GM18508 (cell line): ENCODE measurements around the gene CCDC88B.
"Not testable (repeated sequence)": the region's sequence is repeated elsewhere in the genome, so short reads cannot be mapped to it uniquely, and the experiment has no call there.

ENCODE experiments used
- ATAC-seq: cut with Tn5 transposase; IDR thresholded peaks from one replicate; pipeline ENCODE4 v1.9.1; 2021; ENCODE audit warnings: moderate number of reproducible peaks; ENCODE audit not compliant: insufficient read depth, unreplicated experiment

The CCDC88B gene

DNA sequence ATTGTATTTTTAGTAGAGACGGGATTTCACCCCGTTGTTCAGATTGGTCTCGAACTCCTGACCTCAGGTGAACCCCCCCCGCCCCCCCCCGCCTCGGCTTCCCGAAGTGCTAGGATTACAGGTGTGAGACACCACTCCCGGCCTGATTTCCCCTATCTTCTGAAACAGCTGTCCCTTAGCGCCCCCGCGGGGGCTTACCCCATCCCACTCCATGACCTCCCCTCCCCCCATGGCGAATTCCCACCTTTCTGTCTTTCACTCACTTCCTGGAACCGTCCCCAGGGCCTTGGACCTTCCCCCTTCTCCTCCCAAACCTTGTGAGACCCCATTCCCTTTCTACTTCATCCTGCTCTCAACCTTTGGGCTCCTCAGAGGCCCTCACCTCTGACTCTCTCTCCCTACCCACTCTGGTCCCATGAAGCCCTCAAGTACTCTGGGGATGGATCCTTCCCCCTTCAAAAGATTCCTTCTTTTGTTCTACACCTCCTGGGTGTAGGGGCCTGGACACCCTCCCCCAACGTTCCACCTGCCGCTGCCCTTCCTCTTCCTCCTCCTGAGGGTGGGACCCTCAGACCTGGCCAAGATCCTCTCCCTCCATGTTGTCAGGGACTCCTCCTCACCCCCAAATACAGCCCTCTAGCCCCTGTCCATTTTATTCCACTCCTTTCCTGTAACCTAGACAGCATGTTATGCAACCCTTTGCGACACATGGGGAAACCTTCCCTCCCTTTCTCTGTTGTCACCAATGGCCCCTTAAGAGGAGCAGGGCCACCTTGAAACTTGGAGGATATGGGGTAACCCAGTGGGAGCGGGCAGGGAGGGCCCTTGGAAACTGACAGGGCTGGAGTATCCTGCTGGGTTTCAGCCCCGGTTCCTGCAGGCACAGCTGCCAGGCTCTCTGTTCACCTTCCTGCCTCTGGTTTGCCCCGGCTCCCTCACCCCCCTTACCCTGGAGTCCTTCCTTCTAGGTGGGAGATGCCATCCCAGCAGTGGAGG, 20.9 kb upstream of the CCDC88B start:
- no peak for ATAC-seq

GRCh38 chr11:64320556-64320955, 19.4 kb upstream of the CCDC88B start:
- no peak for ATAC-seq

GRCh38 chr11:64321026-64321425, 19.0 kb upstream of the CCDC88B start:
- ATAC-seq: no peak

DNA sequence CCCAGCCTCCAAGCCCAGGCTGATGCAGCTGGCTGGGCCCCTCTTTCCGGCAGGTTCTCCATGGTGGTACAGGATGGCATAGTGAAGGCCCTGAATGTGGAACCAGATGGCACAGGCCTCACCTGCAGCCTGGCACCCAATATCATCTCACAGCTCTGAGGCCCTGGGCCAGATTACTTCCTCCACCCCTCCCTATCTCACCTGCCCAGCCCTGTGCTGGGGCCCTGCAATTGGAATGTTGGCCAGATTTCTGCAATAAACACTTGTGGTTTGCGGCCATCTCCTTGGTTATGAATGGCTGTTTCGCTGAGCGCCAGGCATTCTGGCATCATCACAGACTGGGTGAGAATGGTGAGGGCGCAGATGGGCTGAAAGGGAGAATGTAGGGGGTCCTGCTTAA, 18.5 kb upstream of the CCDC88B start:
- no peak for ATAC-seq

DNA sequence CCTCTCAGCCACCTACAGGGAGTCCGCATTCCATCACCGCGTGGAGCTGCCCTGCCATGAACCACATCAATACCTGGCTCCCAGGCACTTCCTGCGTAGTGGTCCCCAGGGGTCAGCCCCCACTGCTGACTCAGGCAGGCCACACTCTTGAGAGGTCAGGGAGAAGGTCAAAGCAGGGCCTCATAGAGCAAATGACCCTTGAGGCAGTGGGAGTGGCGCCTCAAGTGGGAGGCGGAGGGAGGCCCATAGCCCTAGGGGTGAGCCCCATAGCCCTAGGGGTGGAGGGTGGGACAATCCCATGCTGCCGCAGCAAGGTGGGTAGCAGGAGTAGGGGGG, 17.1 kb upstream of the CCDC88B start:
- no peak for ATAC-seq

GRCh38 chr11:64323373-64323772, 16.6 kb upstream of the CCDC88B start:
- ATAC-seq: no peak

- ATAC-seq: not testable (repeated sequence)
Observed at GRCh38 chr11:64323984-64324383, 16.0 kb upstream of the CCDC88B start.

DNA sequence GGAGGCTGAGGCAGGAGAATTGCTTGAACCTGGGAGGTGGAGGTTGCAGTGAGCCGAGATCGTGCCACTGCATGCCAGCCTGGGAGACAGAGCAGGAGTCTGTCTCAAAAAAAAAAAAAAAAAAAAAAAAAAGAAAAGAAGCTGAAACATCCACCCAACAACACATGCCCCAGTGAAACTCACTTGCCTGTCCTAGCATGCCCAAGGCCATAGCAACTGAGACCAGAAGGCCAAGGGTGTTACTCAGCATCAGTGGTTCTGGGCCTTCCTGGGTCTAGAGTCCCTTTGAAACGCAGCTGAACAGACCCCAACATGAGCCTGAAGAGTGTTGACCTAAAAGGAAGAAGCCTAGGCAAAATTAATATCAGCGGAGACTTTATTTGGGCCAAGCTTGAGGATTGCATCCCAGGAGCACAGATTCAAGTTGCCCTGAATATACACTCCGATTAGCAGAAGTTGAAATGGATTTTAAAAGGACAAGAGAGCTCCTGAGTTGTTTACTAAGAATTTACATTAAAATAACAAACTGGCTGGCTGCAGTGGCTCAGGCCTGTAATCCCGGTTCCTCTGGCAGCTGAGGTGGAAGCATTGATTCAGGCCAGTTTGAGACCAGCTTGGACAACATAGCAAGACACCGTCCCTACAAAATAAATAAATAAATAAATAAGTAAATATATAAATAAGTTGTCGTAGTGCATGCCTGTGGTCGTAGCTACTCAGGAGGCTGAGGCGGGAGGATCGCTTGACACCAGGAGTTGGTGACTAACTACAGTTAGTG, 15.1 kb upstream of the CCDC88B start:
- ATAC-seq: no peak

- no peak for ATAC-seq
Observed at GRCh38 chr11:64327375-64327774, 12.6 kb upstream of the CCDC88B start.

- no peak for ATAC-seq
Observed at GRCh38 chr11:64327993-64328392, 12.0 kb upstream of the CCDC88B start.

DNA sequence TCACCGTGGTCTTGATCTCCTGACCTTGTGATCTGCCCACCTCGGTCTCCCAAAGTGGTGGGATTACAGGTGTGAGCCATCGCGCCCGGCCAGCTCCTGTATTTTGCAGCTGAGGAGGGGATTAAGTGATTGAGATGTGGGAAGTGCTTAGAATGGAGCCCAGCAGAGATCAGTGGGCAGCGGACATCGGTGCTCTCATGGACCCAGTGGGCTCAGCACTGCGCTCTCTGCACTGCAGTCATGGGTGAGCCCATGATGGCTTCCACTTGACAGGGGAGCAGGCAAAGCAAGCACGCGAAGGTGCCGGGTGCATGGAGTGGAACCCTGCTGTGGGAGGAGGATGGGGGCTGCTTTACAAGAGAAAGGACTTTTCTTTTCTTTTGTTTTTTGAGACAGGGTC, 9.1 kb upstream of the CCDC88B start:
- no peak for ATAC-seq

DNA sequence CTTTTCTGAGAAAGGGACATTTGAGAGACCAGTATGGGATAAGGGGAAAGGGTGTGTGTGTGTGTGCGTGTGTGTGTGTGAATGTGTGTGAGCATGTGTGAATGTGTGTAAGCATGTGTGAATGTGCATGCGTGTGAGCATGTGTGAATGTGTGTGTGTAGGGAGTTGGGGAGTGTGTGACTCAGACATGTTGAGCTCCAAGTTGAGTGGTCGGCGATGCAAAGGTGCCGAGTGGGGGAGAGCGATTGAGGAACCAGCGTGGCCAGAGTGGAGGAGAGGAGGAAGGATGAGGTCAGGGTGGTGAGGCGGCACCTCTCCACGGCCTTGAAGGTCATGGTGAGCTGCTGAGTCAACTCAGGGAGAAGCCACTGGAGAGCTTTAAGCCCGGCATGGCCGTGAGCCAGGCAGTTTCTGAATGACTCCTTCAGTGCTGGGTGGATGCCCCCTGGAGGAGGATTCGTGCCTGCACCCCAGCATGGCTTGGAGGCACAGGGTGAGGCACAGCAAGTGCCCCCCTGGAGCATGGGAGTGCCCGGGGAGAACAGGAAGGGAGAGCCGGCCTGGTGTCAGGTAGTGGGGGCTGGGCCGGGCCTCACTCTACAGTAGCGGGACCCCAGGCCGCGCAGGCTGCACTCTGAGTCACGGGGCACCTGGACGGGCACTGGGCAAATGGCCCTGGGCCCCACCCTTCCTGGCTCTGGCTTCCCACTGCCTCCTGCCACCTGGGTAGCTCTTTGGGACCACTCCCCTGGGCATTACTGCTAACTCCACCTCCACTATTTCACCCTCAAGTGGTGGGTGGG, 8.2 kb upstream of the CCDC88B start:
- ATAC-seq: no peak

DNA sequence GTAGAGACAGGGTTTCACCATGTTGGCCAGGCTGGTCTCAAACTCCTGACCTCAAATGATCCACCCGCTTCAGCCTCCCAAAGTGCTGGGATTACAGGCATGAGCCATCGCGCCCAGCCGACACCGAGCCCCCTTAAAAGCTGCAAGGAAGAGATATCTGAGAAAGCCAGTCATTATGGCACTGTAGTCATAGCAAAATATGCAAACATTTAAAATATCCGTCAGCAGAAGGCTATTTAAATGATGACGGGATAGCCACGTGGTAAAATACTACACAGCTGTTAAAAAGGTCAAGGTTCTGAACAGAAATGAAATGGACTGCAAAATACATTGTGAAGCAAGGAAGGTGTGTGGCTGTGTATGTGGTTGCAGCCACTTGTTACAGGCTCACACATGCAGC, 6.4 kb upstream of the CCDC88B start:
- ATAC-seq: no peak

DNA sequence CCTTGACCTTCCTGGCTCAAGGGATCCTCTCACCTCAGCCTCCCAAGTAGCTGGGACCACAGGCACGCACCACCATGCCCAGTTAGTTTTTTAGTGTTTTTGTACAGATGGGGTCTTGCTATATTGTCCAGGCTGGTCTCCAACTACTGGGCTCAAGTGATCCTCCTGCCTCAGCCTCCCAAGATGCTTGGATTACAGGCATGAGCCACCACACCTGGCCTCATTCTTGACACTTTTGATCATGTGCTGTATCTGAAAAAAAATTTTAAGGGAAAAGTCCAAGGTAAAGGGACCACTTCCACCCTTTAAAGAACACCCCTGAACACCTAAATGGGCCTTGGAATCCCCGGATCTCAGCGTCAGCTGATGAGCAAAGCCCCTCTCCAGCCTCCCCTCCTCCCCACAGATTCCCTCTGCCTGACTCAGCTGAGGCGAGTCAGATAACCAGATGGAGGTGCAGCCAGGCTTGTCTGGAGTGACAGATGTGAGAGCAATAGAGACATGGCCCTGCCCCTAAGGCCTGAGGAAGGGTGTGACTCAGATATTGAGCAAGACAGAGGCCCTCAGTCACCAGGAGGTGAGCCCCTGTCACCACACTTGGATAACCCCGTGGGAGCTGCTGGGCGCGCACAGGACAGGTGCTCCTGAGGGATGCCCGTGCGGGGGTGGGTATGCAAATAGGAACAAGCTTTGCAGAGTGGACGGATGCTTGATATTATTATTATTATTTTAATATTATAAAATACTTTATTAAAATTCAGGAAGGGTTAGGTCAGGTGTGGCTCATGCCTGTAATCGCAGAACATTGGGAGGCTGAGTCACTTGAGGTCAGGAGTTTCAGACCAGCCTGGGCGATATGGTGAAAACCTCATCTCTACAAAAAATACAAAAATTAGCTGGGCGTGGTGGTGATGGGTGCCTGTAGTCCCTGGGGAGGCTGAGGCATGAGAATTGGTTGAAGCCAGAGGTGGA, 5.0 kb upstream of the CCDC88B start:
- peak; percentile 72 for ATAC-seq

- no peak for ATAC-seq
Observed at GRCh38 chr11:64337538-64338249, 2.3 kb upstream of the CCDC88B start.

GRCh38 chr11:64338716-64339115, 1.3 kb upstream of the CCDC88B start:
- no peak for ATAC-seq

GRCh38 chr11:64339286-64339685, 718 bp upstream of the CCDC88B start:
- ATAC-seq: no peak

DNA sequence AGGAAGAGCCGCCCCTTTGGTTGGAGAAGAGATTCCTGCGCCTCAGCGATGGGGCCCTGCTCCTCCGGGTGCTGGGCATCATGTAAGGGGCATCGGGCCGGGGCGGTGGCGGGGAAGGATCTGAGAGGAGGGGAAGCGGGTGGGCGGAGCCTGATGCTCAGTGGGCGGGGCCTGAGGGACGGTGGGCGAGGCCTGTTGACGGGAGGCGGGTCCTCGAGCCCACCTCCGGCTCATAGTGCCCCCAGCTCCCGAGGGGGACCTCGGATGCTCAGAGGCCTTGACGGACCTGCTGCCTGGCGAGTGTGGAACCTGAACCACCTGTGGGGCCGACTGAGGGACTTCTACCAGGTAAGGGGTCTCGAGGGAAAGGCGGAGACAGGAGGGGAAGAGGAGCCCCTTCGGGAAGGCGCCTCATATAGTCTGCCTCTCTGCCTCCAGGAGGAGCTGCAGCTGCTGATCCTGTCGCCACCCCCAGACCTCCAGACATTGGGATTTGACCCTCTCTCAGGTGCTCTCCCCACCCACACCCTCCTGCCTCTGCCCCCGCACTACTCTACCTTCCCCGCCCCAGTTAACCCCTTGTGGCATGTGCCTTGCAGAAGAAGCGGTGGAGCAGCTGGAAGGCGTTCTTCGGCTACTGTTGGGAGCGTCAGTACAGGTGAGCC, 799 bp downstream of the CCDC88B start:
- ATAC-seq: no peak
